Stimulated activated CD4-positive, alpha-beta T cell treated with anti-CD3 and anti-CD28 coated beads, Interleukin-2, amount 100 ng/mL, for 48 hours (primary cell): ENCODE measurements around the gene OPA1.

Experiments
- DNase-seq, 2 donors: peaks; one replicate each; pipeline ENCODE4 v3.0.0-alpha.2; 2020

OPA1 gene

GRCh38 chr3:193744048-193744821 is 151.2 kb downstream of the OPA1 start:
- no peak for DNase-seq

GRCh38 chr3:193744822-193745684 is 152.0 kb downstream of the OPA1 start:
- DNase-seq, result no peak

GRCh38 chr3:193746832-193747231 is 153.8 kb downstream of the OPA1 start:
- DNase-seq, result no peak
